SK-N-SH (cell line): ENCODE measurements around the gene PHF23. TPM values are rescaled to one million over a fixed set of nuclear protein-coding genes. Genes with fewer than 3 reads are reported as not detected.

Source experiments
- CTCF ChIA-PET: fragments of 300-600, 350-600 bp; formaldehyde crosslinking; extraction: SDS; loops from one replicate; lab custom pipeline; 2021; lab: Yijun Ruan, JAX
- POLR2A ChIA-PET: fragments of 350-600 bp; sonication (Branson Sonifier 250); formaldehyde crosslinking; extraction: SDS; loops from one replicate; lab custom pipeline; 2020; ENCODE audit warnings: antibody characterized with exemption, inconsistent platforms; lab: Yijun Ruan, JAX
- DNase-seq: peaks from one replicate; pipeline ENCODE4 v3.0.0; 2012
- H2AFZ ChIP-seq: fragments of 200-600 bp; sonication (generic); 2 replicates; pipeline ENCODE4 v1.8.1; 2016; ENCODE audit warnings: antibody characterized with exemption, mild to moderate bottlenecking, low read depth
- H3F3A ChIP-seq: fragments of 200-600 bp; sonication (generic); replicated peaks from 2 replicates; pipeline ENCODE3; 2016; ENCODE audit warnings: antibody characterized with exemption, mild to moderate bottlenecking; ENCODE audit not compliant: insufficient read depth
- H3K27ac ChIP-seq, 2 experiments: fragments of 200-500 bp in 1 of 2; fragments of 200-600 bp in 1 of 2; sonication (Bioruptor generic) in 1 of 2; sonication (generic), shearing (Covaris generic) in 1 of 2; 2 replicates each; pipeline versions ENCODE4 v1.5.1 to v1.6.1; 2014 to 2016; ENCODE audit warnings: low read depth in 2 of 2, inconsistent platforms in 1 of 2, low read length in 1 of 2, mild to moderate bottlenecking in 1 of 2, mixed read lengths in 1 of 2
- H3K27me3 ChIP-seq: fragments of 200-600 bp; sonication (generic), shearing (Covaris generic); 2 replicates; pipeline ENCODE4 v1.6.1; 2016; ENCODE audit warnings: mixed run types; ENCODE audit not compliant: insufficient read depth
- H3K36me3 ChIP-seq, 2 experiments: fragments of 200-500 bp in 1 of 2; fragments of 200-600 bp in 1 of 2; sonication (Bioruptor generic) in 1 of 2; sonication (generic) in 1 of 2; replicated peaks in 1 of 2; 2 replicates each; pipeline versions ENCODE3 to v1.5.1; 2014 to 2016; ENCODE audit warnings: low read length in 1 of 2, mild to moderate bottlenecking in 1 of 2; ENCODE audit not compliant: insufficient read depth in 2 of 2, control insufficient read depth in 1 of 2
- H3K4me1 ChIP-seq, 2 experiments: fragments of 200-500 bp in 1 of 2; fragments of 200-600 bp in 1 of 2; sonication (Bioruptor generic) in 1 of 2; sonication (generic), shearing (Covaris generic) in 1 of 2; 2 replicates each; pipeline versions ENCODE4 v1.5.1 to v1.6.1; 2014 to 2016; ENCODE audit warnings: low read depth in 1 of 2, low read length in 1 of 2, mixed run types in 1 of 2; ENCODE audit not compliant: insufficient read depth in 2 of 2, control insufficient read depth in 1 of 2
- H3K4me2 ChIP-seq: fragments of 200-600 bp; sonication (generic), shearing (Covaris generic); 2 replicates; pipeline ENCODE4 v1.6.1; 2017; ENCODE audit warnings: mixed run types
- H3K4me3 ChIP-seq, 2 experiments: fragments of 200-500 bp in 1 of 2; fragments of 200-600 bp in 1 of 2; sonication (Bioruptor generic) in 1 of 2; sonication (generic), shearing (Covaris generic) in 1 of 2; 2 replicates each; pipeline versions ENCODE4 v1.5.1 to v1.8.1; 2014 to 2016; ENCODE audit warnings: low read depth in 2 of 2, inconsistent platforms in 1 of 2, low read length in 1 of 2, mild to moderate bottlenecking in 1 of 2, mixed read lengths in 1 of 2, moderate library complexity in 1 of 2
- H3K79me2 ChIP-seq: fragments of 200-600 bp; sonication (generic); 2 replicates; pipeline ENCODE4 v1.8.1; 2017; ENCODE audit warnings: mild to moderate bottlenecking; ENCODE audit not compliant: insufficient read depth
- H3K9ac ChIP-seq: fragments of 200-600 bp; sonication (generic); 2 replicates; pipeline ENCODE4 v1.6.1; 2017; ENCODE audit warnings: mixed run types
- H3K9me2 ChIP-seq: fragments of 200-600 bp; sonication (generic); 2 replicates; pipeline ENCODE4 v1.6.1; 2017; ENCODE audit warnings: mixed run types
- H3K9me3 ChIP-seq: fragments of 200-600 bp; sonication (generic); 2 replicates; pipeline ENCODE4 v1.6.1; 2017; ENCODE audit warnings: mixed run types, mild to moderate bottlenecking, moderate library complexity
- H4K20me1 ChIP-seq: fragments of 200-600 bp; sonication (generic); 2 replicates; pipeline ENCODE4 v1.6.1; 2017; ENCODE audit warnings: mild to moderate bottlenecking, mixed run types; ENCODE audit not compliant: insufficient read depth
- ELF1 ChIP-seq: IDR thresholded peaks from 2 replicates; pipeline ENCODE4 v1.4.0; 2012
- EP300 ChIP-seq, 2 experiments: IDR thresholded peaks; 2 replicates each; pipeline versions ENCODE4 v1.4.0 to v1.6.1; 2012; ENCODE audit warnings: borderline replicate concordance in 1 of 2, low read depth in 1 of 2, low read length in 1 of 2
- FOSL2 ChIP-seq: IDR thresholded peaks from 2 replicates; pipeline ENCODE4 v1.4.0; 2012; ENCODE audit warnings: low read depth, mild to moderate bottlenecking, moderate library complexity, borderline replicate concordance
- FOXJ3 ChIP-seq: sonication (generic); formaldehyde crosslinking; IDR thresholded peaks from 2 replicates; pipeline ENCODE4 v1.5.1; 2020; ENCODE audit warnings: mild to moderate bottlenecking, missing genetic modification reagents
- GABPA ChIP-seq: IDR thresholded peaks from 2 replicates; pipeline ENCODE4 v1.4.0; 2012; ENCODE audit warnings: low read depth, mild to moderate bottlenecking
- GATA2 ChIP-seq: sonication (generic); formaldehyde crosslinking; IDR thresholded peaks from 2 replicates; pipeline ENCODE4 v1.5.0; 2020; ENCODE audit warnings: mild to moderate bottlenecking, missing genetic modification reagents
- MXI1 ChIP-seq: IDR thresholded peaks from 2 replicates; pipeline ENCODE4 v1.6.1; 2012; ENCODE audit warnings: mild to moderate bottlenecking, low read depth, low read length, improper control_type of control experiment
- NFIC ChIP-seq: IDR thresholded peaks from 2 replicates; pipeline ENCODE4 v1.4.0; 2012; ENCODE audit warnings: borderline replicate concordance
- POLR2AphosphoS5 ChIP-seq: IDR thresholded peaks from 2 replicates; pipeline ENCODE4 v1.6.1; 2012; ENCODE audit warnings: low read depth, low read length
- RAD21 ChIP-seq: IDR thresholded peaks from 2 replicates; pipeline ENCODE4 v1.6.1; 2012; ENCODE audit warnings: mild to moderate bottlenecking, low read length
- RCOR1 ChIP-seq: fragments of 150-350 bp; IDR thresholded peaks from 2 replicates; pipeline ENCODE4 v1.6.1; 2017; ENCODE audit warnings: antibody characterized with exemption, low read length
- RXRA ChIP-seq: IDR thresholded peaks from 2 replicates; pipeline ENCODE4 v1.4.0; 2012; ENCODE audit warnings: low read depth, mild to moderate bottlenecking, borderline replicate concordance
- SIN3A ChIP-seq: IDR thresholded peaks from 2 replicates; pipeline ENCODE4 v1.6.1; 2012; ENCODE audit warnings: low read depth, mild to moderate bottlenecking, low read length, moderate library complexity, borderline replicate concordance
- SMC3 ChIP-seq: IDR thresholded peaks from 2 replicates; pipeline ENCODE4 v1.6.1; 2012; ENCODE audit warnings: low read depth, low read length, improper control_type of control experiment
- TAF1 ChIP-seq: IDR thresholded peaks from 2 replicates; pipeline ENCODE4 v1.6.1; 2012; ENCODE audit warnings: low read depth, mild to moderate bottlenecking, low read length, moderate library complexity, borderline replicate concordance
- TCF12 ChIP-seq: IDR thresholded peaks from 2 replicates; pipeline ENCODE4 v1.4.0; 2012
- TEAD4 ChIP-seq: IDR thresholded peaks from 2 replicates; pipeline ENCODE4 v1.4.0; 2012; ENCODE audit warnings: mild to moderate bottlenecking, borderline replicate concordance; ENCODE audit not compliant: insufficient read depth
- WGBS: methylation state at CpG from one replicate; pipeline ENCODE4 v1.1.6; 2017; ENCODE audit warnings: low lambda C conversion rate; 5-methylcytosine and 5-hydroxymethylcytosine counted together
- polyA plus RNA-seq, 3 experiments: library from polyadenylated mRNA; depleted of rRNA; stranded (reverse); fragments of >200 nt; gene quantifications; 2 replicates each; pipeline ENCODE4 v1.2.3, GENCODE V29; 2012
- TF ChIP-seq, protein P1 (sequence below): IDR thresholded peaks from 2 replicates; pipeline ENCODE4 v1.6.1; 2012; ENCODE audit warnings: mild to moderate bottlenecking, low read depth, low read length, moderate library complexity
- TF ChIP-seq, protein P2 (sequence below): IDR thresholded peaks from 2 replicates; pipeline ENCODE4 v1.4.0; 2012; ENCODE audit warnings: low read depth
- TF ChIP-seq, protein P3 (sequence below): fragments of 150-350 bp; IDR thresholded peaks from 2 replicates; pipeline ENCODE4 v1.6.1; 2016; ENCODE audit warnings: mild to moderate bottlenecking, low read depth, low read length

Gene PHF23
- polyA plus RNA-seq, 1 of the 3 experiments (the other 2 are of a cell fraction) = 53.3 TPM

DNA sequence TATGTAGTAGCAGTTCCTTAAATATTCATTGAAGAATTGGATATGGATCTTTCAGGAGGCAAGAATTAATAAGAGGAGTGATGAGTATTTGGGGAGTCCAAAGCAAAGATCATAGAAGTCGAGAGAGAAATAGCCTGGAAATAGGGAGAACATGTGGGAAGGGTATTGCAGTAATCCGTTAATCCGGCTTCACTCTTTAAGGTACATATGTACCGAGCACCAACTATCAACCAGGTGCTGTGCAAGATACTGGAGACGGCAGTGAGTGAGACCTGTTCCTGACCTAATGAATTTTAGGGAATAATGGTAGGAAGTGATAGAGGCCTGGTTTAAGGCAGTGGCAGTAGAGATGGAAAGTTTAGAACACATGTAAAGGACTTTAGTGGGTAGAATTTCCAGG is 13.8 kb upstream of the PHF23 start:
- CTCF ChIA-PET = interaction anchor here (1.1 kb wide), 1 partner anchor 43 kb away, joined by 4 read pairs; no protein-coding TSS in a partner anchor
- H3K36me3 ChIP-seq = peaks cover 13 to 17% of the 10 kb centered on the region in 2 experiments
- no peaks in the 10 kb centered on the region for H3K9me2 ChIP-seq
- peak overlapping the region; percentile 95 for H3K4me2 ChIP-seq
- H3K9me3 ChIP-seq = no peaks in the 10 kb centered on the region
- peaks cover 19% of the 10 kb centered on the region for H3F3A ChIP-seq
- H3K9ac ChIP-seq = peak overlapping the region; percentile 94
- DNase-seq = no peak
- POLR2A ChIA-PET = no interaction called here
- H3K27ac ChIP-seq = peak overlapping the region; percentile 97 to 99; a peak in 3 of 4 replicates
- H3K4me3 ChIP-seq = peak overlapping the region; percentile 81 to 95
- no peaks in the 10 kb centered on the region for H3K27me3 ChIP-seq
- H4K20me1 ChIP-seq = no peaks in the 10 kb centered on the region
- WGBS = 46% methylated on average over 5 of the region's 5 CpGs
- TF ChIP-seq GABPA (no peak), TAF1 (no peak), SMC3 (no peak), MXI1 (no peak), FOSL2 (no peak), POLR2AphosphoS5 (no peak), RCOR1 (no peak), GATA2 (CRISPR knock-in tag) (no peak), RXRA (no peak), NFIC (no peak)
- TF ChIP-seq, protein P1, sequence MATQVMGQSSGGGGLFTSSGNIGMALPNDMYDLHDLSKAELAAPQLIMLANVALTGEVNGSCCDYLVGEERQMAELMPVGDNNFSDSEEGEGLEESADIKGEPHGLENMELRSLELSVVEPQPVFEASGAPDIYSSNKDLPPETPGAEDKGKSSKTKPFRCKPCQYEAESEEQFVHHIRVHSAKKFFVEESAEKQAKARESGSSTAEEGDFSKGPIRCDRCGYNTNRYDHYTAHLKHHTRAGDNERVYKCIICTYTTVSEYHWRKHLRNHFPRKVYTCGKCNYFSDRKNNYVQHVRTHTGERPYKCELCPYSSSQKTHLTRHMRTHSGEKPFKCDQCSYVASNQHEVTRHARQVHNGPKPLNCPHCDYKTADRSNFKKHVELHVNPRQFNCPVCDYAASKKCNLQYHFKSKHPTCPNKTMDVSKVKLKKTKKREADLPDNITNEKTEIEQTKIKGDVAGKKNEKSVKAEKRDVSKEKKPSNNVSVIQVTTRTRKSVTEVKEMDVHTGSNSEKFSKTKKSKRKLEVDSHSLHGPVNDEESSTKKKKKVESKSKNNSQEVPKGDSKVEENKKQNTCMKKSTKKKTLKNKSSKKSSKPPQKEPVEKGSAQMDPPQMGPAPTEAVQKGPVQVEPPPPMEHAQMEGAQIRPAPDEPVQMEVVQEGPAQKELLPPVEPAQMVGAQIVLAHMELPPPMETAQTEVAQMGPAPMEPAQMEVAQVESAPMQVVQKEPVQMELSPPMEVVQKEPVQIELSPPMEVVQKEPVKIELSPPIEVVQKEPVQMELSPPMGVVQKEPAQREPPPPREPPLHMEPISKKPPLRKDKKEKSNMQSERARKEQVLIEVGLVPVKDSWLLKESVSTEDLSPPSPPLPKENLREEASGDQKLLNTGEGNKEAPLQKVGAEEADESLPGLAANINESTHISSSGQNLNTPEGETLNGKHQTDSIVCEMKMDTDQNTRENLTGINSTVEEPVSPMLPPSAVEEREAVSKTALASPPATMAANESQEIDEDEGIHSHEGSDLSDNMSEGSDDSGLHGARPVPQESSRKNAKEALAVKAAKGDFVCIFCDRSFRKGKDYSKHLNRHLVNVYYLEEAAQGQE = no peak
- H3K79me2 ChIP-seq = peaks cover 50% of the 10 kb centered on the region
- H3K4me1 ChIP-seq = peaks cover 9 to 23% of the 10 kb centered on the region in 2 experiments; a peak in 3 of 4 replicates
- H2AFZ ChIP-seq = peak overlapping the region; percentile 91

GRCh38 chr17:7252176-7253043 is 13.2 kb upstream of the PHF23 start, which contains the start of gene ELP5:
TSS of gene ELP5 (plus strand) at chr17:7252215. CDS start at chr17:7252551, 336 bp downstream.
- H3K27me3 ChIP-seq = no peaks in the 10 kb centered on the region
- TF ChIP-seq MXI1 (peak; percentile 48), EP300 (IDR thresholded peaks at IDR 0.05; ENCODE audit: borderline replicate concordance in 1 of 2, low read depth in 1 of 2, low read length in 1 of 2) (peak in 1 of 2 experiments; percentile 2; a peak in 1 of 4 replicates), SMC3 (peak; percentile 39), FOXJ3 (no peak), RCOR1 (0 out of 2 replicates have a peak, but pooled peaks have one; percentile 5), TAF1 (0 out of 2 replicates have a peak, but pooled peaks have one; percentile 68), RAD21 (peak; percentile 38), SIN3A (0 out of 2 replicates have a peak, but pooled peaks have one; percentile 17), TEAD4 (no peak), TCF12 (0 out of 2 replicates have a peak, but pooled peaks have one; percentile 13), ELF1 (peak; percentile 60)
- TF ChIP-seq, protein P2, sequence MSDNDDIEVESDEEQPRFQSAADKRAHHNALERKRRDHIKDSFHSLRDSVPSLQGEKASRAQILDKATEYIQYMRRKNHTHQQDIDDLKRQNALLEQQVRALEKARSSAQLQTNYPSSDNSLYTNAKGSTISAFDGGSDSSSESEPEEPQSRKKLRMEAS = peak; percentile 75; the same call in 1 of the 2 replicates
- TF ChIP-seq, protein P3, sequence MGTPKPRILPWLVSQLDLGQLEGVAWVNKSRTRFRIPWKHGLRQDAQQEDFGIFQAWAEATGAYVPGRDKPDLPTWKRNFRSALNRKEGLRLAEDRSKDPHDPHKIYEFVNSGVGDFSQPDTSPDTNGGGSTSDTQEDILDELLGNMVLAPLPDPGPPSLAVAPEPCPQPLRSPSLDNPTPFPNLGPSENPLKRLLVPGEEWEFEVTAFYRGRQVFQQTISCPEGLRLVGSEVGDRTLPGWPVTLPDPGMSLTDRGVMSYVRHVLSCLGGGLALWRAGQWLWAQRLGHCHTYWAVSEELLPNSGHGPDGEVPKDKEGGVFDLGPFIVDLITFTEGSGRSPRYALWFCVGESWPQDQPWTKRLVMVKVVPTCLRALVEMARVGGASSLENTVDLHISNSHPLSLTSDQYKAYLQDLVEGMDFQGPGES = no peak

More at GRCh38 chr17:7252176-7253043, 13.2 kb upstream of the PHF23 start, which contains the start of gene ELP5:
- Histone ChIP-seq H3K9ac (peak within 1 kb of the TSS; percentile 94), H2AFZ (peak within 1 kb of the TSS; percentile 91), H3K4me2 (peak within 1 kb of the TSS; percentile 95), H3K36me3 (peaks cover 13 to 17% of the 10 kb centered on the region in 2 experiments), H3K27ac (peak within 1 kb of the TSS; percentile 97 to 99), H4K20me1 (no peaks in the 10 kb centered on the region), H3K79me2 (peaks cover 56% of the 10 kb centered on the region), H3K4me3 (peak within 1 kb of the TSS; percentile 81 to 95), H3K4me1 (peaks cover 9 to 23% of the 10 kb centered on the region in 2 experiments; a peak in 3 of 4 replicates), H3F3A (peaks cover 12% of the 10 kb centered on the region), H3K9me2 (no peaks in the 10 kb centered on the region), H3K9me3 (no peaks in the 10 kb centered on the region)
- POLR2A ChIA-PET = interaction anchor here (1.1 to 1.6 kb wide), 3 partner anchors 10 to 31 kb away, joined by 6 to 7 read pairs (median 6); partner anchors contain the start of genes GABARAP and PHF23
- WGBS = under 1% methylated on average over 24 of the region's 55 CpGs
- peak; percentile 91 for DNase-seq
- CTCF ChIA-PET = interaction anchor here (1.0 to 1.6 kb wide), 4 partner anchors 9 to 207 kb away, joined by 3 to 14 read pairs (median 4); no protein-coding TSS in a partner anchor
